ENCODE results near the gene SLC11A2. TPM values are rescaled to one million over a fixed set of nuclear protein-coding genes. Genes with fewer than 3 reads are reported as not detected.

Gene SLC11A2
- total and polyA plus RNA-seq, 2 donors (not counting 1 experiment from before 2014, with no cell fraction given): 19.7 to 42.0 TPM

- H4K20me1 ChIP-seq (ENCODE audit: control insufficient read depth, insufficient read depth, low read length, poor library complexity, severe bottlenecking): peaks cover 14% of the 10 kb centered on the region
- Mint-ChIP-seq H3K27ac (no peak overlapping the region), H3K27me3 (no peaks in the 10 kb centered on the region), H3K4me3 (no peak overlapping the region), H3K9me3 (ENCODE audit: insufficient read depth) (no peaks in the 10 kb centered on the region), H3K4me1 (peaks cover 37% of the 10 kb centered on the region)
- no peak for TF ChIP-seq EZH2 (IDR thresholded peaks at IDR 0.05; ENCODE audit: borderline replicate concordance, insufficient read depth, low read depth, low read length, poor library complexity, severe bottlenecking)
- no peak for TF ChIP-seq CTCF (IDR thresholded peaks at IDR 0.05)
- H2AFZ ChIP-seq (ENCODE audit: insufficient read depth, low read depth, low read length, poor library complexity, severe bottlenecking): no peak overlapping the region
- peaks cover 19 to 27% of the 10 kb centered on the region in 2 donors for H3K4me1 ChIP-seq (ENCODE audit: control insufficient read depth in 2 of 2, insufficient read depth in 2 of 2, low read length in 2 of 2)
- 100% methylated on average over 1 of the region's 1 CpG for WGBS (ENCODE audit: insufficient coverage)
- intact Hi-C loops (cut with micrococcal nuclease): no loop called here
- H3K27ac ChIP-seq (ENCODE audit: low read length in 2 of 2): no peak overlapping the region
- H3K9me3 ChIP-seq (ENCODE audit: control extremely low read depth in 1 of 3, control insufficient read depth in 2 of 3, insufficient read depth in 1 of 3, low read length in 2 of 3): peaks cover 0 to 22% (median 17%) of the 10 kb centered on the region in 3 donors
- H3K79me2 ChIP-seq (ENCODE audit: control insufficient read depth, insufficient read depth, low read length): no peaks in the 10 kb centered on the region
- no peaks in the 10 kb centered on the region for H3K27me3 ChIP-seq (replicated peaks in 1 of 4; ENCODE audit: control extremely low read depth in 1 of 4, control insufficient read depth in 3 of 4, insufficient read depth in 4 of 4, low read length in 3 of 4)
- no peak overlapping the region for H3K4me3 ChIP-seq (ENCODE audit: control extremely low read depth in 1 of 5, extremely low read depth in 1 of 5, insufficient read depth in 1 of 5, low read depth in 2 of 5, low read length in 4 of 5)
- ATAC-seq (ENCODE audit: low read depth): no peak
- POLR2A ChIA-PET: no interaction called here
- DNase-seq: no peak
- peaks cover 0 to 25% of the 10 kb centered on the region in 2 experiments for H3K36me3 ChIP-seq (replicated peaks in 1 of 2; ENCODE audit: control extremely low read depth in 1 of 2, control insufficient read depth in 1 of 2, extremely low read depth in 1 of 2, insufficient read depth in 2 of 2, low read length in 1 of 2)
- CTCF ChIA-PET: no interaction called here
- H3K9ac ChIP-seq (ENCODE audit: low read length): no peak overlapping the region
- H3K4me2 ChIP-seq (replicated peaks; ENCODE audit: low read depth, low read length, poor library complexity, severe bottlenecking): no peak overlapping the region
Observed at GRCh38 chr12:50937653-50938052, 88.5 kb downstream of the SLC11A2 start.

GRCh38 chr12:50936821-50937530, 89.2 kb downstream of the SLC11A2 start:
- Histone ChIP-seq H4K20me1 (ENCODE audit: control insufficient read depth, insufficient read depth, low read length, poor library complexity, severe bottlenecking) (peaks cover 18% of the 10 kb centered on the region), H3K9ac (ENCODE audit: low read length) (no peak overlapping the region), H3K4me3 (ENCODE audit: control extremely low read depth in 1 of 5, extremely low read depth in 1 of 5, insufficient read depth in 1 of 5, low read depth in 2 of 5, low read length in 4 of 5) (no peak overlapping the region), H3K4me2 (replicated peaks; ENCODE audit: low read depth, low read length, poor library complexity, severe bottlenecking) (no peak overlapping the region), H3K36me3 (replicated peaks in 1 of 2; ENCODE audit: control extremely low read depth in 1 of 2, control insufficient read depth in 1 of 2, extremely low read depth in 1 of 2, insufficient read depth in 2 of 2, low read length in 1 of 2) (peaks cover 0 to 31% of the 10 kb centered on the region in 2 experiments), H3K27ac (ENCODE audit: low read length in 2 of 2) (no peak overlapping the region), H3K79me2 (ENCODE audit: control insufficient read depth, insufficient read depth, low read length) (no peaks in the 10 kb centered on the region), H3K27me3 (replicated peaks in 1 of 4; ENCODE audit: control extremely low read depth in 1 of 4, control insufficient read depth in 3 of 4, insufficient read depth in 4 of 4, low read length in 3 of 4) (no peaks in the 10 kb centered on the region), H3K9me3 (ENCODE audit: control extremely low read depth in 1 of 3, control insufficient read depth in 2 of 3, insufficient read depth in 1 of 3, low read length in 2 of 3) (peaks cover 0 to 22% (median 17%) of the 10 kb centered on the region in 3 donors), H2AFZ (ENCODE audit: insufficient read depth, low read depth, low read length, poor library complexity, severe bottlenecking) (no peak overlapping the region), H3K4me1 (ENCODE audit: control insufficient read depth in 2 of 2, insufficient read depth in 2 of 2, low read length in 2 of 2) (peaks cover 19 to 21% of the 10 kb centered on the region in 2 donors)
- Mint-ChIP-seq H3K27me3 (no peaks in the 10 kb centered on the region), H3K27ac (no peak overlapping the region), H3K4me1 (peaks cover 39% of the 10 kb centered on the region), H3K9me3 (ENCODE audit: insufficient read depth) (no peaks in the 10 kb centered on the region), H3K4me3 (no peak overlapping the region)
- DNase-seq (no peak), ATAC-seq (ENCODE audit: low read depth) (no peak)
- 92% methylated on average over 8 of the region's 9 CpGs for WGBS (ENCODE audit: insufficient coverage)
- ChIA-PET POLR2A (interaction anchor here (0.6 kb wide), 1 partner anchor 383 kb away, joined by 4 read pairs; no protein-coding TSS in a partner anchor), CTCF (no interaction called here)
- intact Hi-C loops (cut with micrococcal nuclease): no loop called here
- TF ChIP-seq EZH2 (IDR thresholded peaks at IDR 0.05; ENCODE audit: borderline replicate concordance, insufficient read depth, low read depth, low read length, poor library complexity, severe bottlenecking) (no peak), CTCF (IDR thresholded peaks at IDR 0.05) (no peak)
